Liver (tissue), 3 donors: Measurements from ENCODE around the gene LDB3.

Experiments
- FOXA1 ChIP-seq: IDR thresholded peaks from 2 replicates; pipeline ENCODE4 v1.6.1; 2016; ENCODE audit warnings: antibody characterized with exemption
- GABPA ChIP-seq, 2 donors: IDR thresholded peaks in 1 of 2; conservative IDR thresholded peaks in 1 of 2; 2 replicates each; pipeline ENCODE4 v1.6.1; 2016; ENCODE audit warnings: antibody characterized with exemption in 2 of 2, mild to moderate bottlenecking in 1 of 2, moderate library complexity in 1 of 2
- HNF4A ChIP-seq, 2 donors: conservative IDR thresholded peaks; 2 replicates each; pipeline ENCODE4 v1.6.1; 2016; ENCODE audit warnings: antibody characterized with exemption in 2 of 2, mild to moderate bottlenecking in 2 of 2
- RXRA ChIP-seq, 2 donors: IDR thresholded peaks; 2 replicates each; pipeline ENCODE4 v1.6.1; 2017 to 2018; ENCODE audit warnings: antibody characterized with exemption in 2 of 2, mild to moderate bottlenecking in 1 of 2
- SP1 ChIP-seq: IDR thresholded peaks from 2 replicates; pipeline ENCODE4 v1.6.1; 2018; ENCODE audit warnings: antibody characterized with exemption, mild to moderate bottlenecking
- TAF1 ChIP-seq: conservative IDR thresholded peaks from 2 replicates; pipeline ENCODE4 v1.6.1; 2016; ENCODE audit warnings: antibody characterized with exemption, mild to moderate bottlenecking
- YY1 ChIP-seq: IDR thresholded peaks from 2 replicates; pipeline ENCODE4 v1.6.1; 2016; ENCODE audit warnings: antibody characterized with exemption, mild to moderate bottlenecking
- TF ChIP-seq, protein P1 (sequence below): IDR thresholded peaks from 2 replicates; pipeline ENCODE4 v1.6.1; 2016; ENCODE audit warnings: antibody characterized with exemption
- TF ChIP-seq, protein P2 (sequence below): fragments of 150-350 bp; IDR thresholded peaks from 2 replicates; pipeline ENCODE4 v1.5.1; 2017; ENCODE audit warnings: improper control_type of control experiment, low read depth, low read length; ENCODE audit not compliant: missing input control
- TF ChIP-seq, protein P3 (sequence below): IDR thresholded peaks from 2 replicates; pipeline ENCODE4 v1.6.1; 2016; ENCODE audit warnings: antibody characterized with exemption, mild to moderate bottlenecking
- donor health status: healthy.
- donor health status: healthy.

DNA sequence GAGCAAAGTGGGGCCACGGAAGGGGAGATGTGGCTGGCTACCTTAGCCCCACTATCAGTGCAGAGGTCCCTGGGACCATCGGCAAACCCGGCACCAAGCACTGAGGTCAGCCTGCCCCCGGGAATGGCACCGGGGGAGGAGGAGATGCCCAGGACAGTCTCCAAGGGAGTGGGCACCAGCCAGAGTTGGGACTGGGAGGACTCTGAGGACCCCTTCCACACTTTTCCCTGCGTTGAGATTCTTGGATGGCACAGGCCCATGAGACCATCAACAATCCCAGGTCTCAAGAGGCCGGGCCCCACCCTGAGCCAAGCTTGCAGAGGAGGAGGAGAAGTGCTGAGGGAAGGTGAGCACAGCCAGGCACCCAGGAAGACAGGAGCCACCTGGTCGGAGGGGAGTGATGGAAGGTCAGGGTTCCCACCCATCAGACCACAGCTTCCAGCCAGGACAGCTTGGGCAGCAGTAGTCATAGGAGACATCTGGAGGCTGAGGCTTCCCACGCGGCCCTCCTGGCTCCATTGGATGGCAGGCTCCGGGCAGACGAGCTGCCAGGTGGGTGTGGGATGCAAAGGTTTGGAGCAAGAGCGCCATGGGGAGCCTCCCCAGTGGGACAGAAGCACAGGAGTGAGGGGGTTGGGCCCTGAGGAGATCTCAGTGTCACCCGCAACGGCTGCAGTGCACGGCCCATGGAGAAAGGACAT, 16.5 kb upstream of the LDB3 start:
- TF ChIP-seq, protein P1, sequence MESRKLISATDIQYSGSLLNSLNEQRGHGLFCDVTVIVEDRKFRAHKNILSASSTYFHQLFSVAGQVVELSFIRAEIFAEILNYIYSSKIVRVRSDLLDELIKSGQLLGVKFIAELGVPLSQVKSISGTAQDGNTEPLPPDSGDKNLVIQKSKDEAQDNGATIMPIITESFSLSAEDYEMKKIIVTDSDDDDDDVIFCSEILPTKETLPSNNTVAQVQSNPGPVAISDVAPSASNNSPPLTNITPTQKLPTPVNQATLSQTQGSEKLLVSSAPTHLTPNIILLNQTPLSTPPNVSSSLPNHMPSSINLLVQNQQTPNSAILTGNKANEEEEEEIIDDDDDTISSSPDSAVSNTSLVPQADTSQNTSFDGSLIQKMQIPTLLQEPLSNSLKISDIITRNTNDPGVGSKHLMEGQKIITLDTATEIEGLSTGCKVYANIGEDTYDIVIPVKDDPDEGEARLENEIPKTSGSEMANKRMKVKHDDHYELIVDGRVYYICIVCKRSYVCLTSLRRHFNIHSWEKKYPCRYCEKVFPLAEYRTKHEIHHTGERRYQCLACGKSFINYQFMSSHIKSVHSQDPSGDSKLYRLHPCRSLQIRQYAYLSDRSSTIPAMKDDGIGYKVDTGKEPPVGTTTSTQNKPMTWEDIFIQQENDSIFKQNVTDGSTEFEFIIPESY, result no peak
- TF ChIP-seq GABPA (IDR thresholded peaks at IDR 0.05 in 1 of 2, conservative IDR thresholded peaks at IDR 0.05 in 1 of 2) (no peak), FOXA1 (no peak), HNF4A (conservative IDR thresholded peaks at IDR 0.05) (no peak), YY1 (no peak), RXRA (IDR thresholded peaks at IDR 0.05) (no peak), TAF1 (no peak), SP1 (no peak)
- TF ChIP-seq, protein P2, sequence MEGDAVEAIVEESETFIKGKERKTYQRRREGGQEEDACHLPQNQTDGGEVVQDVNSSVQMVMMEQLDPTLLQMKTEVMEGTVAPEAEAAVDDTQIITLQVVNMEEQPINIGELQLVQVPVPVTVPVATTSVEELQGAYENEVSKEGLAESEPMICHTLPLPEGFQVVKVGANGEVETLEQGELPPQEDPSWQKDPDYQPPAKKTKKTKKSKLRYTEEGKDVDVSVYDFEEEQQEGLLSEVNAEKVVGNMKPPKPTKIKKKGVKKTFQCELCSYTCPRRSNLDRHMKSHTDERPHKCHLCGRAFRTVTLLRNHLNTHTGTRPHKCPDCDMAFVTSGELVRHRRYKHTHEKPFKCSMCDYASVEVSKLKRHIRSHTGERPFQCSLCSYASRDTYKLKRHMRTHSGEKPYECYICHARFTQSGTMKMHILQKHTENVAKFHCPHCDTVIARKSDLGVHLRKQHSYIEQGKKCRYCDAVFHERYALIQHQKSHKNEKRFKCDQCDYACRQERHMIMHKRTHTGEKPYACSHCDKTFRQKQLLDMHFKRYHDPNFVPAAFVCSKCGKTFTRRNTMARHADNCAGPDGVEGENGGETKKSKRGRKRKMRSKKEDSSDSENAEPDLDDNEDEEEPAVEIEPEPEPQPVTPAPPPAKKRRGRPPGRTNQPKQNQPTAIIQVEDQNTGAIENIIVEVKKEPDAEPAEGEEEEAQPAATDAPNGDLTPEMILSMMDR, result no peak
- TF ChIP-seq, protein P3, sequence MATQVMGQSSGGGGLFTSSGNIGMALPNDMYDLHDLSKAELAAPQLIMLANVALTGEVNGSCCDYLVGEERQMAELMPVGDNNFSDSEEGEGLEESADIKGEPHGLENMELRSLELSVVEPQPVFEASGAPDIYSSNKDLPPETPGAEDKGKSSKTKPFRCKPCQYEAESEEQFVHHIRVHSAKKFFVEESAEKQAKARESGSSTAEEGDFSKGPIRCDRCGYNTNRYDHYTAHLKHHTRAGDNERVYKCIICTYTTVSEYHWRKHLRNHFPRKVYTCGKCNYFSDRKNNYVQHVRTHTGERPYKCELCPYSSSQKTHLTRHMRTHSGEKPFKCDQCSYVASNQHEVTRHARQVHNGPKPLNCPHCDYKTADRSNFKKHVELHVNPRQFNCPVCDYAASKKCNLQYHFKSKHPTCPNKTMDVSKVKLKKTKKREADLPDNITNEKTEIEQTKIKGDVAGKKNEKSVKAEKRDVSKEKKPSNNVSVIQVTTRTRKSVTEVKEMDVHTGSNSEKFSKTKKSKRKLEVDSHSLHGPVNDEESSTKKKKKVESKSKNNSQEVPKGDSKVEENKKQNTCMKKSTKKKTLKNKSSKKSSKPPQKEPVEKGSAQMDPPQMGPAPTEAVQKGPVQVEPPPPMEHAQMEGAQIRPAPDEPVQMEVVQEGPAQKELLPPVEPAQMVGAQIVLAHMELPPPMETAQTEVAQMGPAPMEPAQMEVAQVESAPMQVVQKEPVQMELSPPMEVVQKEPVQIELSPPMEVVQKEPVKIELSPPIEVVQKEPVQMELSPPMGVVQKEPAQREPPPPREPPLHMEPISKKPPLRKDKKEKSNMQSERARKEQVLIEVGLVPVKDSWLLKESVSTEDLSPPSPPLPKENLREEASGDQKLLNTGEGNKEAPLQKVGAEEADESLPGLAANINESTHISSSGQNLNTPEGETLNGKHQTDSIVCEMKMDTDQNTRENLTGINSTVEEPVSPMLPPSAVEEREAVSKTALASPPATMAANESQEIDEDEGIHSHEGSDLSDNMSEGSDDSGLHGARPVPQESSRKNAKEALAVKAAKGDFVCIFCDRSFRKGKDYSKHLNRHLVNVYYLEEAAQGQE, result no peak
